Left ventricle myocardium superior (tissue), 1 donor: ENCODE data around the gene FBLN2. TPM values are rescaled to one million over a fixed set of nuclear protein-coding genes. Genes with fewer than 3 reads are reported as not detected.

Experiments
- ATAC-seq: fragments of 200-7000 bp; cut with Tn5 transposase; one replicate; pipeline ENCODE4 v1.9.1; 2020; ENCODE audit warnings: mild to moderate bottlenecking, moderate library complexity
- DNase-seq: peaks from one replicate; pipeline ENCODE4 v3.0.0-alpha.2; 2020
- intact Hi-C: fragments of 100-400 bp; cut with micrococcal nuclease; formaldehyde crosslinking; loops from one replicate; pipeline ENCODE4 v1.11.0; 2022
- total RNA-seq: library from RNA; stranded (reverse); fragmentation: NEBNext Ultra II Directional; extraction: Animal tissue kit (Norgen Biotek cat#: 25700); gene quantifications from one replicate; pipeline ENCODE4 v1.2.1, GENCODE V29; 2021
- donor health status: DM: no; HTN: yes; CAD: no; lungs with severe emphysema.

The FBLN2 gene
- total RNA-seq, 1 donor from 2014 or later = 53.8 TPM

- ATAC-seq (no peak), DNase-seq (no peak)
- intact Hi-C loops = no loop called here
These were observed 62.3 kb downstream of the FBLN2 start for GRCh38 chr3:13611221-13611620.

GRCh38 chr3:13612829-13613228 is 63.9 kb downstream of the FBLN2 start:
- ATAC-seq (peak; percentile 94), DNase-seq (peak; percentile 79)
- intact Hi-C loops = no loop called here

- peak; percentile 17 for DNase-seq
- no peak for ATAC-seq
- intact Hi-C loops = no loop called here
These were observed 64.6 kb downstream of the FBLN2 start for GRCh38 chr3:13613343-13614190.

GRCh38 chr3:13614607-13615006 is 65.7 kb downstream of the FBLN2 start:
- intact Hi-C loops = no loop called here
- ATAC-seq = no peak
- DNase-seq = no peak

GRCh38 chr3:13615019-13615528 is 66.1 kb downstream of the FBLN2 start:
- no peak for DNase-seq
- ATAC-seq = no peak
- intact Hi-C loops = no loop called here

- intact Hi-C loops = no loop called here
- no peak for ATAC-seq
- peak; percentile 25 for DNase-seq
These were observed 67.4 kb downstream of the FBLN2 start for GRCh38 chr3:13616359-13616758.

GRCh38 chr3:13617097-13617738 is 68.3 kb downstream of the FBLN2 start:
- DNase-seq (no peak), ATAC-seq (no peak)
- intact Hi-C loops = no loop called here

GRCh38 chr3:13617981-13618380 is 69.1 kb downstream of the FBLN2 start:
- no peak for ATAC-seq
- DNase-seq = peak; percentile 8
- intact Hi-C loops = no loop called here

GRCh38 chr3:13618836-13619235 is 69.9 kb downstream of the FBLN2 start:
- DNase-seq (no peak), ATAC-seq (no peak)
- intact Hi-C loops = no loop called here

GRCh38 chr3:13619661-13620230 is 70.8 kb downstream of the FBLN2 start:
- intact Hi-C loops = no loop called here
- no peak for ATAC-seq
- no peak for DNase-seq

- DNase-seq (no peak), ATAC-seq (no peak)
- intact Hi-C loops = no loop called here
These were observed 71.4 kb downstream of the FBLN2 start for GRCh38 chr3:13620281-13620680.

GRCh38 chr3:13620776-13621365 is 71.9 kb downstream of the FBLN2 start:
- ATAC-seq (no peak), DNase-seq (no peak)
- intact Hi-C loops = no loop called here

- intact Hi-C loops = no loop called here
- no peak for DNase-seq
- no peak for ATAC-seq
These were observed 72.7 kb downstream of the FBLN2 start for GRCh38 chr3:13621381-13622221.

GRCh38 chr3:13622356-13622755 is 73.4 kb downstream of the FBLN2 start:
- ATAC-seq (no peak), DNase-seq (no peak)
- intact Hi-C loops = no loop called here

GRCh38 chr3:13623101-13623654 is 74.3 kb downstream of the FBLN2 start:
- DNase-seq (no peak), ATAC-seq (no peak)
- intact Hi-C loops = no loop called here

GRCh38 chr3:13624021-13624420 is 75.1 kb downstream of the FBLN2 start:
- DNase-seq (no peak), ATAC-seq (no peak)
- intact Hi-C loops = no loop called here

GRCh38 chr3:13624671-13625125 is 75.8 kb downstream of the FBLN2 start:
- intact Hi-C loops = no loop called here
- no peak for DNase-seq
- no peak for ATAC-seq

- ATAC-seq (no peak), DNase-seq (no peak)
- intact Hi-C loops = no loop called here
These were observed 77.5 kb downstream of the FBLN2 start for GRCh38 chr3:13626396-13626795.
